Measurements from ENCODE around the gene HOXA3. TPM values are rescaled to one million over a fixed set of nuclear protein-coding genes. Genes with fewer than 3 reads are reported as not detected.

The HOXA3 gene
- total RNA-seq, 1 experiment from 2014 or later: 50.5 TPM

- Histone ChIP-seq H3K9me2 (ENCODE audit: insufficient read depth) (no peaks in the 10 kb centered on the region), H3K4me3 (no peak overlapping the region), H4K20me1 (ENCODE audit: insufficient read depth) (no peaks in the 10 kb centered on the region), H3K27me3 (ENCODE audit: insufficient read depth, low read depth) (no peaks in the 10 kb centered on the region), H3K4me2 (no peak overlapping the region), H2AFZ (no peak overlapping the region), H3K36me3 (ENCODE audit: low read depth) (no peaks in the 10 kb centered on the region), H3K4me1 (replicated peaks; ENCODE audit: insufficient read depth) (peaks cover 11% of the 10 kb centered on the region), H3K79me2 (ENCODE audit: low read depth) (no peaks in the 10 kb centered on the region), H3K9me3 (ENCODE audit: insufficient read depth, low read depth) (no peaks in the 10 kb centered on the region), H3F3A (ENCODE audit: insufficient read depth, low read depth) (no peaks in the 10 kb centered on the region; the same call in 1 of the 2 replicates), H3K27ac (no peak overlapping the region)
- BruUV-seq (replicated peaks): no TSS peak
- intact Hi-C loops (cut with micrococcal nuclease; ENCODE audit: unreplicated experiment): no loop called here
- TF ChIP-seq CTCF (conservative IDR thresholded peaks at IDR 0.05): no peak
- TF ChIP-seq EZH2 (IDR thresholded peaks at IDR 0.05; ENCODE audit: low read depth): no peak
- ChIA-PET CTCF (no interaction called here), POLR2A (ENCODE audit: unreplicated experiment) (no interaction called here)
- no peak for DNase-seq
Measured at GRCh38 chr7:27141137-27141922, 11.1 kb downstream of the HOXA3 start.

- intact Hi-C loops (cut with micrococcal nuclease; ENCODE audit: unreplicated experiment): no loop called here
- no peaks in the 10 kb centered on the region for H3K79me2 ChIP-seq (ENCODE audit: low read depth)
- H3K27me3 ChIP-seq (ENCODE audit: insufficient read depth, low read depth): no peaks in the 10 kb centered on the region
- DNase-seq: no peak
- H3K4me3 ChIP-seq: no peak overlapping the region
- no peaks in the 10 kb centered on the region for H3K9me2 ChIP-seq (ENCODE audit: insufficient read depth)
- no peak for TF ChIP-seq EZH2 (IDR thresholded peaks at IDR 0.05; ENCODE audit: low read depth)
- TF ChIP-seq CTCF (conservative IDR thresholded peaks at IDR 0.05): no peak
- H3K36me3 ChIP-seq (ENCODE audit: low read depth): no peaks in the 10 kb centered on the region
- H3K4me1 ChIP-seq (replicated peaks; ENCODE audit: insufficient read depth): peaks cover 21% of the 10 kb centered on the region
- no peak overlapping the region for H2AFZ ChIP-seq
- CTCF ChIA-PET: no interaction called here
- H3K4me2 ChIP-seq: no peak overlapping the region
- peaks cover 10% of the 10 kb centered on the region for H3F3A ChIP-seq (ENCODE audit: insufficient read depth, low read depth)
- POLR2A ChIA-PET (ENCODE audit: unreplicated experiment): no interaction called here
- no peaks in the 10 kb centered on the region for H3K9me3 ChIP-seq (ENCODE audit: insufficient read depth, low read depth)
- no peaks in the 10 kb centered on the region for H4K20me1 ChIP-seq (ENCODE audit: insufficient read depth)
- H3K27ac ChIP-seq: no peak overlapping the region
- no TSS peak for BruUV-seq (replicated peaks)
Measured at GRCh38 chr7:27140126-27140857, 12.1 kb downstream of the HOXA3 start.

- TF ChIP-seq CTCF (conservative IDR thresholded peaks at IDR 0.05) (no peak), EZH2 (IDR thresholded peaks at IDR 0.05; ENCODE audit: low read depth) (no peak)
- Histone ChIP-seq H3K27me3 (ENCODE audit: insufficient read depth, low read depth) (no peaks in the 10 kb centered on the region), H3K9me2 (ENCODE audit: insufficient read depth) (no peaks in the 10 kb centered on the region), H4K20me1 (ENCODE audit: insufficient read depth) (no peaks in the 10 kb centered on the region), H3K27ac (no peak overlapping the region), H2AFZ (no peak overlapping the region), H3K4me1 (replicated peaks; ENCODE audit: insufficient read depth) (peaks cover 29% of the 10 kb centered on the region), H3K79me2 (ENCODE audit: low read depth) (no peaks in the 10 kb centered on the region), H3K4me2 (no peak overlapping the region), H3F3A (ENCODE audit: insufficient read depth, low read depth) (peaks cover 17% of the 10 kb centered on the region), H3K9me3 (ENCODE audit: insufficient read depth, low read depth) (no peaks in the 10 kb centered on the region), H3K4me3 (no peak overlapping the region), H3K36me3 (ENCODE audit: low read depth) (no peaks in the 10 kb centered on the region)
- CTCF ChIA-PET: no interaction called here
- no peak for DNase-seq
- intact Hi-C loops (cut with micrococcal nuclease; ENCODE audit: unreplicated experiment): no loop called here
- BruUV-seq (replicated peaks): no TSS peak
- POLR2A ChIA-PET (ENCODE audit: unreplicated experiment): no interaction called here
Measured at GRCh38 chr7:27139334-27140125, 12.9 kb downstream of the HOXA3 start.
